ENCODE measurements around the gene CYSLTR2.

GRCh38 chr13:48737689-48738088, 84.0 kb downstream of the CYSLTR2 start:
- TF ChIP-seq CTCF (IDR thresholded peaks at IDR 0.05) (no peak), POLR2AphosphoS5 (IDR thresholded peaks at IDR 0.05) (no peak), POLR2A (IDR thresholded peaks at IDR 0.05) (no peak), EP300 (IDR thresholded peaks at IDR 0.05) (no peak)

Data from upper lobe of left lung (tissue), 4 donors.